SK-N-SH (cell line): ENCODE measurements around the gene UBXN2A. TPM values are rescaled to one million over a fixed set of nuclear protein-coding genes. Genes with fewer than 3 reads are reported as not detected.

ENCODE experiments used
- CTCF ChIA-PET: fragments of 300-600, 350-600 bp; formaldehyde crosslinking; extraction: SDS; loops from one replicate; lab custom pipeline; 2021; lab: Yijun Ruan, JAX
- POLR2A ChIA-PET: fragments of 350-600 bp; sonication (Branson Sonifier 250); formaldehyde crosslinking; extraction: SDS; loops from one replicate; lab custom pipeline; 2020; ENCODE audit warnings: antibody characterized with exemption, inconsistent platforms; lab: Yijun Ruan, JAX
- DNase-seq: peaks from one replicate; pipeline ENCODE4 v3.0.0; 2012
- H2AFZ ChIP-seq: fragments of 200-600 bp; sonication (generic); 2 replicates; pipeline ENCODE4 v1.8.1; 2016; ENCODE audit warnings: antibody characterized with exemption, mild to moderate bottlenecking, low read depth
- H3F3A ChIP-seq: fragments of 200-600 bp; sonication (generic); replicated peaks from 2 replicates; pipeline ENCODE3; 2016; ENCODE audit warnings: antibody characterized with exemption, mild to moderate bottlenecking; ENCODE audit not compliant: insufficient read depth
- H3K27ac ChIP-seq, 2 experiments: fragments of 200-500 bp in 1 of 2; fragments of 200-600 bp in 1 of 2; sonication (Bioruptor generic) in 1 of 2; sonication (generic), shearing (Covaris generic) in 1 of 2; 2 replicates each; pipeline versions ENCODE4 v1.5.1 to v1.6.1; 2014 to 2016; ENCODE audit warnings: low read depth in 2 of 2, inconsistent platforms in 1 of 2, low read length in 1 of 2, mild to moderate bottlenecking in 1 of 2, mixed read lengths in 1 of 2
- H3K27me3 ChIP-seq: fragments of 200-600 bp; sonication (generic), shearing (Covaris generic); 2 replicates; pipeline ENCODE4 v1.6.1; 2016; ENCODE audit warnings: mixed run types; ENCODE audit not compliant: insufficient read depth
- H3K36me3 ChIP-seq, 2 experiments: fragments of 200-500 bp in 1 of 2; fragments of 200-600 bp in 1 of 2; sonication (Bioruptor generic) in 1 of 2; sonication (generic) in 1 of 2; replicated peaks in 1 of 2; 2 replicates each; pipeline versions ENCODE3 to v1.5.1; 2014 to 2016; ENCODE audit warnings: low read length in 1 of 2, mild to moderate bottlenecking in 1 of 2; ENCODE audit not compliant: insufficient read depth in 2 of 2, control insufficient read depth in 1 of 2
- H3K4me1 ChIP-seq, 2 experiments: fragments of 200-500 bp in 1 of 2; fragments of 200-600 bp in 1 of 2; sonication (Bioruptor generic) in 1 of 2; sonication (generic), shearing (Covaris generic) in 1 of 2; 2 replicates each; pipeline versions ENCODE4 v1.5.1 to v1.6.1; 2014 to 2016; ENCODE audit warnings: low read depth in 1 of 2, low read length in 1 of 2, mixed run types in 1 of 2; ENCODE audit not compliant: insufficient read depth in 2 of 2, control insufficient read depth in 1 of 2
- H3K4me2 ChIP-seq: fragments of 200-600 bp; sonication (generic), shearing (Covaris generic); 2 replicates; pipeline ENCODE4 v1.6.1; 2017; ENCODE audit warnings: mixed run types
- H3K4me3 ChIP-seq, 2 experiments: fragments of 200-500 bp in 1 of 2; fragments of 200-600 bp in 1 of 2; sonication (Bioruptor generic) in 1 of 2; sonication (generic), shearing (Covaris generic) in 1 of 2; 2 replicates each; pipeline versions ENCODE4 v1.5.1 to v1.8.1; 2014 to 2016; ENCODE audit warnings: low read depth in 2 of 2, inconsistent platforms in 1 of 2, low read length in 1 of 2, mild to moderate bottlenecking in 1 of 2, mixed read lengths in 1 of 2, moderate library complexity in 1 of 2
- H3K79me2 ChIP-seq: fragments of 200-600 bp; sonication (generic); 2 replicates; pipeline ENCODE4 v1.8.1; 2017; ENCODE audit warnings: mild to moderate bottlenecking; ENCODE audit not compliant: insufficient read depth
- H3K9ac ChIP-seq: fragments of 200-600 bp; sonication (generic); 2 replicates; pipeline ENCODE4 v1.6.1; 2017; ENCODE audit warnings: mixed run types
- H3K9me2 ChIP-seq: fragments of 200-600 bp; sonication (generic); 2 replicates; pipeline ENCODE4 v1.6.1; 2017; ENCODE audit warnings: mixed run types
- H3K9me3 ChIP-seq: fragments of 200-600 bp; sonication (generic); 2 replicates; pipeline ENCODE4 v1.6.1; 2017; ENCODE audit warnings: mixed run types, mild to moderate bottlenecking, moderate library complexity
- H4K20me1 ChIP-seq: fragments of 200-600 bp; sonication (generic); 2 replicates; pipeline ENCODE4 v1.6.1; 2017; ENCODE audit warnings: mild to moderate bottlenecking, mixed run types; ENCODE audit not compliant: insufficient read depth
- CHD2 ChIP-seq: fragments of 150-350 bp; IDR thresholded peaks from 2 replicates; pipeline ENCODE4 v1.6.1; 2018; ENCODE audit warnings: low read length; ENCODE audit not compliant: partially characterized antibody
- CTCF ChIP-seq: fragments of 200-600 bp; sonication (generic); IDR thresholded peaks from 2 replicates; pipeline ENCODE4 v1.6.1; 2017; ENCODE audit warnings: antibody characterized with exemption, mild to moderate bottlenecking, moderate library complexity
- ELF1 ChIP-seq: IDR thresholded peaks from 2 replicates; pipeline ENCODE4 v1.4.0; 2012
- EP300 ChIP-seq, 2 experiments: IDR thresholded peaks; 2 replicates each; pipeline versions ENCODE4 v1.4.0 to v1.6.1; 2012; ENCODE audit warnings: borderline replicate concordance in 1 of 2, low read depth in 1 of 2, low read length in 1 of 2
- GABPA ChIP-seq: IDR thresholded peaks from 2 replicates; pipeline ENCODE4 v1.4.0; 2012; ENCODE audit warnings: low read depth, mild to moderate bottlenecking
- GATA2 ChIP-seq: sonication (generic); formaldehyde crosslinking; IDR thresholded peaks from 2 replicates; pipeline ENCODE4 v1.5.0; 2020; ENCODE audit warnings: mild to moderate bottlenecking, missing genetic modification reagents
- JUND ChIP-seq: IDR thresholded peaks from 2 replicates; pipeline ENCODE4 v1.4.0; 2012
- MEF2A ChIP-seq: IDR thresholded peaks from 2 replicates; pipeline ENCODE4 v1.4.0; 2012; ENCODE audit warnings: low read depth, borderline replicate concordance
- MXI1 ChIP-seq: IDR thresholded peaks from 2 replicates; pipeline ENCODE4 v1.6.1; 2012; ENCODE audit warnings: mild to moderate bottlenecking, low read depth, low read length, improper control_type of control experiment
- NRF1 ChIP-seq: IDR thresholded peaks from 2 replicates; pipeline ENCODE4 v1.6.1; 2012; ENCODE audit warnings: low read depth, mild to moderate bottlenecking, low read length
- POLR2AphosphoS5 ChIP-seq: IDR thresholded peaks from 2 replicates; pipeline ENCODE4 v1.6.1; 2012; ENCODE audit warnings: low read depth, low read length
- SIN3A ChIP-seq: IDR thresholded peaks from 2 replicates; pipeline ENCODE4 v1.6.1; 2012; ENCODE audit warnings: low read depth, mild to moderate bottlenecking, low read length, moderate library complexity, borderline replicate concordance
- TAF1 ChIP-seq: IDR thresholded peaks from 2 replicates; pipeline ENCODE4 v1.6.1; 2012; ENCODE audit warnings: low read depth, mild to moderate bottlenecking, low read length, moderate library complexity, borderline replicate concordance
- USF2 ChIP-seq: fragments of 150-350 bp; IDR thresholded peaks from 2 replicates; pipeline ENCODE4 v1.6.1; 2017; ENCODE audit warnings: antibody characterized with exemption, low read length, low read depth, borderline replicate concordance
- YY1 ChIP-seq: IDR thresholded peaks from 2 replicates; pipeline ENCODE4 v1.4.0; 2012; ENCODE audit warnings: low read depth, mild to moderate bottlenecking
- WGBS: methylation state at CpG from one replicate; pipeline ENCODE4 v1.1.6; 2017; ENCODE audit warnings: low lambda C conversion rate; 5-methylcytosine and 5-hydroxymethylcytosine counted together
- polyA plus RNA-seq, 3 experiments: library from polyadenylated mRNA; depleted of rRNA; stranded (reverse); fragments of >200 nt; gene quantifications; 2 replicates each; pipeline ENCODE4 v1.2.3, GENCODE V29; 2012

The UBXN2A gene
- polyA plus RNA-seq (2012; rRNA removed) = 5.8 and 7.1 TPM in 2 replicates
- polyA plus RNA-seq (2012; cell fraction: cytosol; rRNA removed) = 10.7 and 11.5 TPM in 2 replicates
- polyA plus RNA-seq (2012; cell fraction: nucleus; rRNA removed) = 3.4 and 3.6 TPM in 2 replicates

- POLR2A ChIA-PET = interaction anchor here (0.7 to 4.5 kb wide), 11 partner anchors 13 to 661 kb away, joined by 3 to 53 read pairs (median 4); partner anchors contain the start of genes ATAD2B, SF3B6, TP53I3 and WDCP
- Histone ChIP-seq H3K4me1 (peaks cover 7 to 14% of the 10 kb centered on the region in 2 experiments; a peak in 3 of 4 replicates), H3F3A (peaks cover 11% of the 10 kb centered on the region), H4K20me1 (peaks cover 8% of the 10 kb centered on the region; the same call in 1 of the 2 replicates), H3K9me3 (no peaks in the 10 kb centered on the region), H2AFZ (peak within 1 kb of the TSS; percentile 93), H3K27me3 (no peaks in the 10 kb centered on the region), H3K79me2 (peaks cover 46% of the 10 kb centered on the region), H3K9ac (peak within 1 kb of the TSS; percentile 69), H3K36me3 (peaks cover 0 to 6% of the 10 kb centered on the region in 2 experiments), H3K4me2 (peak within 1 kb of the TSS; percentile 84), H3K4me3 (peak within 1 kb of the TSS; percentile 73 to 91), H3K27ac (peak within 1 kb of the TSS; percentile 63 to 88), H3K9me2 (no peaks in the 10 kb centered on the region)
- TF ChIP-seq USF2 (no peak), SIN3A (peak; percentile 68; the same call in 1 of the 2 replicates), MXI1 (0 out of 2 replicates have a peak, but pooled peaks have one; percentile 31), EP300 (IDR thresholded peaks at IDR 0.05; ENCODE audit: borderline replicate concordance in 1 of 2, low read depth in 1 of 2, low read length in 1 of 2) (no peak), YY1 (peak; percentile 82), CHD2 (no peak), MEF2A (no peak), GABPA (no peak), JUND (no peak), ELF1 (no peak), NRF1 (peak; percentile 48; the same call in 1 of the 2 replicates), TAF1 (peak; percentile 60; the same call in 1 of the 2 replicates), POLR2AphosphoS5 (peak; percentile 82)
- 14% methylated on average over 18 of the region's 77 CpGs for WGBS
- CTCF ChIA-PET = interaction anchor here (0.6 to 3.3 kb wide), 5 partner anchors 11 to 144 kb away, joined by 3 to 42 read pairs (median 8); partner anchors contain the start of genes ATAD2B and TP53I3
- DNase-seq = peak; percentile 97
Observed at GRCh38 chr2:23939987-23940717, at the start of gene UBXN2A. Gene UBXN2A, plus strand, starts transcription at chr2:23940463. Its CDS starts 17,852 bp downstream, at chr2:23958315.

GRCh38 chr2:23900133-23900532 lies 40.1 kb upstream of the UBXN2A start:
- TF ChIP-seq MEF2A = no peak
- TF ChIP-seq GATA2 (CRISPR knock-in tag) = no peak
- TF ChIP-seq CTCF = no peak
- no peak for TF ChIP-seq CHD2
- Histone ChIP-seq H3K36me3 (no peaks in the 10 kb centered on the region), H2AFZ (no peak overlapping the region), H3K4me3 (no peak overlapping the region), H3K9me2 (no peaks in the 10 kb centered on the region), H3K27ac (peak overlapping the region in 1 of 2 experiments; percentile 52; a peak in 2 of 4 replicates), H3K4me1 (peaks cover 2 to 17% of the 10 kb centered on the region in 2 experiments; a peak in 3 of 4 replicates), H3K4me2 (no peak overlapping the region), H3K9ac (no peak overlapping the region), H3K79me2 (peaks cover 68% of the 10 kb centered on the region), H4K20me1 (no peaks in the 10 kb centered on the region; the same call in 1 of the 2 replicates), H3K9me3 (no peaks in the 10 kb centered on the region), H3K27me3 (no peaks in the 10 kb centered on the region), H3F3A (peaks cover 4% of the 10 kb centered on the region)
- CTCF ChIA-PET = interaction anchor here (1.3 to 2.9 kb wide), 2 partner anchors 27 to 184 kb away, joined by 3 to 12 read pairs; partner anchors contain the start of genes ATAD2B and TP53I3
- POLR2A ChIA-PET = no interaction called here
- no peak for DNase-seq
- 94% methylated on average over 8 of the region's 8 CpGs for WGBS
